Astrocyte (in vitro differentiated cells and primary cell): ENCODE results near the gene ACSF2.

ENCODE experiments used
- EZH2 ChIP-seq: IDR thresholded peaks from 2 replicates; pipeline ENCODE4 v1.6.1; 2012; ENCODE audit warnings: mild to moderate bottlenecking, low read length, inconsistent platforms; ENCODE audit not compliant: insufficient read depth
- TF ChIP-seq, protein P1 (sequence below): IDR thresholded peaks from 2 replicates; pipeline ENCODE4 v1.5.1; 2011; ENCODE audit warnings: low read depth, mild to moderate bottlenecking, inconsistent platforms, low read length, moderate library complexity; ENCODE audit not compliant: insufficient read depth

DNA sequence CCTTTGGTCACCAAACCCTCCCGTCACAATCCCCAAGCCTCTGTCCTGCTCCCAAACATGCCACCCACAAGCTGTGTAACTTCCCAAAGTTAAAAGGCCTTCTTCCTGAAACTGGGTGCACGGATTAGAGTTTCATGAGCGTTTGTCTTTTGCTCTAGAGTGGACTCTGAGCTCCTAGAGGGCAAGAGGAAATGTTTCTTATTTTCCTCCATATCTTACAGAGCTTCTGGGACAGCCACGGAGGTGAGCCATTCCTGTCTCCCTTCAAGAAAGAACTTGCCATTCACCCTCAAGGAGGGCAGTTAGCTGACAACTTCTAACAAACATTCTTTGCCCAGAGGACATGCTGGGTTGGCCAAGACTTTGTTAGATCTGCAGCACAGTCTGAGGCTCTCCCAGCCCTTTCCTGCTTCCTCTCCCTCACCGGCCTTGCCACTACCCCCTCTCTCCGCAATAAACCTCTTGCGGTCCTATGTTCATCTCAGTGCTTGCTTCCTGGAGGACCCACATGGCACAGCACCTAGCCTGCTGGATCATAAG is 79.6 kb downstream of the ACSF2 start:
- TF ChIP-seq, protein P1, sequence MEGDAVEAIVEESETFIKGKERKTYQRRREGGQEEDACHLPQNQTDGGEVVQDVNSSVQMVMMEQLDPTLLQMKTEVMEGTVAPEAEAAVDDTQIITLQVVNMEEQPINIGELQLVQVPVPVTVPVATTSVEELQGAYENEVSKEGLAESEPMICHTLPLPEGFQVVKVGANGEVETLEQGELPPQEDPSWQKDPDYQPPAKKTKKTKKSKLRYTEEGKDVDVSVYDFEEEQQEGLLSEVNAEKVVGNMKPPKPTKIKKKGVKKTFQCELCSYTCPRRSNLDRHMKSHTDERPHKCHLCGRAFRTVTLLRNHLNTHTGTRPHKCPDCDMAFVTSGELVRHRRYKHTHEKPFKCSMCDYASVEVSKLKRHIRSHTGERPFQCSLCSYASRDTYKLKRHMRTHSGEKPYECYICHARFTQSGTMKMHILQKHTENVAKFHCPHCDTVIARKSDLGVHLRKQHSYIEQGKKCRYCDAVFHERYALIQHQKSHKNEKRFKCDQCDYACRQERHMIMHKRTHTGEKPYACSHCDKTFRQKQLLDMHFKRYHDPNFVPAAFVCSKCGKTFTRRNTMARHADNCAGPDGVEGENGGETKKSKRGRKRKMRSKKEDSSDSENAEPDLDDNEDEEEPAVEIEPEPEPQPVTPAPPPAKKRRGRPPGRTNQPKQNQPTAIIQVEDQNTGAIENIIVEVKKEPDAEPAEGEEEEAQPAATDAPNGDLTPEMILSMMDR, result no peak
- TF ChIP-seq EZH2, result no peak
